NCI-H128 (cell line): ENCODE results near the gene MEI4.

Experiments
- DNase-seq: peaks from one replicate; lab custom pipeline; 2025; ENCODE audit not compliant: unreplicated experiment; lab: John Stamatoyannopoulos, UW

Gene MEI4

GRCh38 chr6:77930952-77931351 lies 278.1 kb downstream of the MEI4 start:
- no peak for DNase-seq

- no peak for DNase-seq
These were observed 309.2 kb downstream of the MEI4 start for GRCh38 chr6:77962070-77962469.

GRCh38 chr6:77965449-77965848 lies 312.6 kb downstream of the MEI4 start:
- DNase-seq, result no peak

- DNase-seq, result no peak
These were observed 319.5 kb downstream of the MEI4 start for GRCh38 chr6:77972334-77972733.
